Mononuclear cell (primary cell): Measurements from ENCODE around the gene GALNT1. TPM values are rescaled to one million over a fixed set of nuclear protein-coding genes. Genes with fewer than 3 reads are reported as not detected.

Experiments
- H3K27me3 ChIP-seq: 2 replicates; pipeline ENCODE4 v1.6.0; 2011; ENCODE audit warnings: low read length, control low read depth; ENCODE audit not compliant: insufficient read depth
- H3K4me1 ChIP-seq: 2 replicates; pipeline ENCODE4 v1.5.1; 2011; ENCODE audit warnings: mild to moderate bottlenecking, low read length, control low read depth; ENCODE audit not compliant: insufficient read depth
- H3K4me3 ChIP-seq: 2 replicates; pipeline ENCODE4 v1.5.1; 2011; ENCODE audit warnings: mild to moderate bottlenecking, low read length, moderate library complexity
- H3K9me3 ChIP-seq: 2 replicates; pipeline ENCODE4 v1.5.1; 2011; ENCODE audit warnings: low read depth, mild to moderate bottlenecking, control low read depth, low read length
- total RNA-seq: library from RNA; depleted of rRNA; stranded (reverse); fragments of >200 nt; gene quantifications from one replicate; pipeline ENCODE4 v1.2.3, GENCODE V29; 2012

The GALNT1 gene
- total RNA-seq, 1 donor, result 50.4 TPM

DNA sequence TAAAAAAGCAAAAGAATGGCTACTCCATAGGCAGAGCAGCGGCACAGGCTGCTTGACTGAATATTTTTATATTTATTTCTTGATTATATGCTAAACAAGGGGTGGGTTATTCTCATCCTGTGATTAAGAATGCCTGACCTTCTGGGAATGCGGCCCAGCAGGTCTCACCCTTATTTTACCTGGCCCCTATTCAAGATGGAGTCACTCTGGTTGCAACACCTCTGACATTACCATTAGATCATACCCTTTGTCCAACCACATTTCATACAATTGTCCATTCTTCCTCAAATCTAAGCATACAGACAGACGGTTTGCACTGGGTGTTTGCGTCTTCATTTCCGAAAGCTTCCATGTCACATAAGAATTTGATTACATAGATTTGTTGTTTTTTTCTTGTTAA lies 168.2 kb downstream of the GALNT1 start:
- Histone ChIP-seq H3K4me1 (no peaks in the 10 kb centered on the region), H3K4me3 (no peak overlapping the region), H3K27me3 (no peaks in the 10 kb centered on the region), H3K9me3 (no peaks in the 10 kb centered on the region)

DNA sequence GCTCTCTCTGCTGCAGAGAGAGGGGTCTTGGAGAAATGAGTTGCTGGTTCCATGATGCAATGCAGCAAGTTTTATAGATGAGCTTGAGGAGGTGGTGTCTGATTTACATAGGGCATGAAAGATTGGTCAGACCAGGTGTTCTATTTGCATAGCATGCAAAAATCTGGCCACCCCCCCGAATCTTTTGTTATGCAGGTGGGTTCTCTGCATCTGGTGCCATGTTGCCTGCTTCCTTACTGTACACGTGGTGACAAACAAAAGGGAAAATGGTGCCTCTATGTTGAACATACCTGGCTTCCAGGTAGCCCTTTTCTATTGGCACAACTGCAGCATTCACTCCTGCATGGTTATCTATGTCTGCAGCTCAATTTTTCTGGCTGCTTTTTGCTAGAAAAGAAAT lies 169.4 kb downstream of the GALNT1 start:
- Histone ChIP-seq H3K4me1 (no peaks in the 10 kb centered on the region), H3K9me3 (no peaks in the 10 kb centered on the region), H3K4me3 (no peak overlapping the region), H3K27me3 (no peaks in the 10 kb centered on the region)

DNA sequence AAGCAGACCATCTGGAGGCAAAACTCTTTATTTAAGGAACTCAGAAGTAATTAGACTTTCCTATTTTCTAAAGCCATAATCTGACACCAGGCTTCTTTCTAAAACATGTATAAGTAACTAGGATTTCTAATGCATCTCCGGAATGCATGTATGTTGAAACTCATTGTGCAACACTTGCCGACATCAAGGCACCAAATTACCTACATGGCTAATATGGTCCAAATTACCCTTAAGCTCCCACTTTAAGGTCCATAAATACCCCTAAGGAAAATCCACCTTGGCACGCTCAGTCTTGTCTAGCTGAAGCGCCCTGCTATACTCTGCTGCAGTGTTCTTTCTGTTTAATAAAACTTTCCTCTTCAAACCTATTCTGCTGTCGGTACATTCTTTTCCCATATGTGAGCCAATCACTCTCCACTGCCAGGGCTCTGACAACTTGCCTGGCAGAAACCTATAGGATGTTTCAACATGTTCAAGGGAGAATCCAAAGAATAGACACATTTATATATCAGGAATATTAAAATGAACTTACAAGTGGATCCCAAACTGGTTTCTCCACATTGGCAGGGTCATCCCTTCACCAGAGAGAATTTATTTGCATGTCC lies 171.9 kb downstream of the GALNT1 start:
- no peaks in the 10 kb centered on the region for H3K4me1 ChIP-seq
- H3K9me3 ChIP-seq, result no peaks in the 10 kb centered on the region
- H3K27me3 ChIP-seq, result peaks cover 3% of the 10 kb centered on the region
- H3K4me3 ChIP-seq, result no peak overlapping the region

DNA sequence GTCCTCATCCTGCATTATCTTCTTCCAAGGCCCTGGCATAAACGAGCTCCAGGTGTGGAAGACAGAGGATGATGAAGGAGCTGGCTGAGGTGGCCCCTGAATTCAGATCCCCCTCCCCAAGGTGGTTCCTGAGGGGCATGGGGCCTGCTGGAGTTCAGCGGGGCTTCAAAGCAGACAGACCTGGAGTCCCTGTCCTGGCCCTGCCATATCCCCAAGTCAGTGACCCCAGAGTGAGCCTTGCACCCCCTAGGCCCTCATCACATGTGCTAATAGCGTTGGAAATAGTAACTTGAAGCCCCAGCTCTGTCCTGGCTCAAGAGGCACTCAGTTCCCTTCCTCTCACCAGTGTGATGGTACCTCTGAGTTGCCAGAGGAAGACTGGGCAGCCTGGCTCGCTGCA lies 172.9 kb downstream of the GALNT1 start:
- Histone ChIP-seq H3K4me3 (no peak overlapping the region), H3K9me3 (no peaks in the 10 kb centered on the region), H3K4me1 (no peaks in the 10 kb centered on the region), H3K27me3 (peaks cover 3% of the 10 kb centered on the region)

DNA sequence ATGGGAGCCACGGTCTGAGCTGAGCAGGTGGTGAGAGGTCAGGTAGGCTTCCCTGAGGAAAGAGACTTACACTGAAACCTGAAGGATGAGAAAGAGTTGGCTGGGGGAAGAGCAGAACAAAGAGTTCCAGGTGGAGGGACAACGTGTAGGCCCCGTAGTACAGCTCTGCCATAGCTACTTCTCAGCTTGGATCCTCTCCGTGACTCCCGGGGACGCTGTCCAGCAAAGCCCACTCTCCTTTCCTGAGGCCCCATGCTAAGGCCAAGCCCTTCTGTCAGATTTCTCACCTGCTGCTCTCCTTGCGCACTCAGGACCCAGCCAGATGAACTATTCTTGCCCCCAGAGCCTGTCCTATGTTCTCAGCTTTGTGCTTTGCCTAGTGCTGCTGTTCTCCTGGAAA lies 173.8 kb downstream of the GALNT1 start:
- no peaks in the 10 kb centered on the region for H3K4me1 ChIP-seq
- no peak overlapping the region for H3K4me3 ChIP-seq
- H3K27me3 ChIP-seq, result peaks cover 3% of the 10 kb centered on the region
- no peaks in the 10 kb centered on the region for H3K9me3 ChIP-seq

DNA sequence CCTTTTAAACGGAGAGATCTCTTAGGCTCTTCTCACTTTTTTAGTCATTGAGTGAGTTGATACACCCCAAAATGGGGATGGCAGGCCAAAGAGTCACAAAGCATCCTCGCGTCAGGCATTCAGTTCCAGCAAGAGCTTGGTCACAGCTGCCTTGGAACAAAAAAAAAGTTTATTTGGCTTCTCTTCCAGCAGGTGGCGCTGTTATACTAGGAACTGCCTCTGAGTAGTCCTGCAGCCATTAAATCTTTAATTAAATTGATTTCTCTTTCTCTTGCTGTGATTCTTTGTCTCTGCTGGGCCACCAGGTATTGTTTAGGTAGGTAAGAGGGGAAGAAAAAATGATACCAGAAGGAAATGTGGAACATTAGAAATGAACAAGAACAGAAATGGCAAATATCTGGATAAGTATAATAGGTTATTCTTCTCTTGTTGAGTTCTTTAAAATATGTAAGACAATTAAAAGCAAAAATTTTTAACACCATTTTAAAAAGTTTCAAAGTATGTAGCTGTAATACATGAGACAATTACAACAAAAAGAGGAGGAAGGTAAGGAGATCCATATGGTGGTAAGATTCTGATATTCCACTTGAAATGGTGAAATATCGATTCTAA lies 175.1 kb downstream of the GALNT1 start:
- Histone ChIP-seq H3K4me1 (no peaks in the 10 kb centered on the region), H3K9me3 (no peaks in the 10 kb centered on the region), H3K27me3 (peaks cover 3% of the 10 kb centered on the region), H3K4me3 (no peak overlapping the region)

Other genes with a start within 250 kb of the GALNT1 start
- gene ZNF24, start 237.3 kb upstream of the GALNT1 start, total RNA-seq, result 72.3 TPM
- gene ZNF396, start 204.4 kb upstream of the GALNT1 start, total RNA-seq, result 0.52 TPM
- gene INO80C, start 83.8 kb upstream of the GALNT1 start, total RNA-seq, result 11.5 TPM